H1 (cell line): Measurements from ENCODE around the gene UPK3BL2. TPM values are rescaled to one million over a fixed set of nuclear protein-coding genes. Genes with fewer than 3 reads are reported as not detected.
"Not testable (repeated sequence)": the region's sequence is repeated elsewhere in the genome, so short reads cannot be mapped to it uniquely, and the experiment has no call there.

Experiments used
- CTCF ChIA-PET: fragments of 300-600 bp; sonication (Branson Sonifier 250); formaldehyde crosslinking; loops from one replicate; lab custom pipeline; 2021; ENCODE audit not compliant: partially characterized antibody; lab: Charles Lee
- POLR2A ChIA-PET: fragments of 300-600 bp; sonication (Branson Sonifier 250); formaldehyde crosslinking; loops from one replicate; lab custom pipeline; 2021; ENCODE audit warnings: inconsistent platforms; ENCODE audit not compliant: partially characterized antibody; lab: Charles Lee
- DNase-seq, 2 experiments: peaks; one replicate each; pipeline versions ENCODE4 v3.0.0 to v3.0.0-alpha.2; 2010 to 2022; ENCODE audit warnings: low spot score in 2 of 2, low read depth in 1 of 2, mixed read lengths in 1 of 2
- FAIRE-seq: peaks from 2 replicates; lab custom pipeline; 2011; peaks lifted over from hg19 to GRCh38; lab: Jason Lieb, UNC
- H2AFZ ChIP-seq: 2 replicates; pipeline ENCODE4 v1.8.1; 2012; ENCODE audit warnings: low read length, inconsistent platforms
- H2AK5ac ChIP-seq: 2 replicates; pipeline ENCODE4 v1.6.1; 2013; ENCODE audit warnings: low read depth, low read length
- H2BK120ac ChIP-seq: replicated peaks from 2 replicates; pipeline ENCODE3; 2013; ENCODE audit warnings: low read depth, low read length, inconsistent platforms
- H2BK12ac ChIP-seq: 2 replicates; pipeline ENCODE4 v1.6.1; 2013; ENCODE audit warnings: low read depth, low read length
- H2BK15ac ChIP-seq: 2 replicates; pipeline ENCODE4 v1.6.1; 2013; ENCODE audit warnings: low read length
- H2BK20ac ChIP-seq: 2 replicates; pipeline ENCODE4 v1.6.1; 2013; ENCODE audit warnings: low read length
- H2BK5ac ChIP-seq: 2 replicates; pipeline ENCODE4 v1.6.1; 2013; ENCODE audit warnings: low read depth, low read length
- H3K14ac ChIP-seq: 2 replicates; pipeline ENCODE4 v1.6.1; 2013; ENCODE audit warnings: inconsistent platforms; ENCODE audit not compliant: insufficient read length
- H3K18ac ChIP-seq: 2 replicates; pipeline ENCODE4 v1.6.1; 2013; ENCODE audit warnings: low read length; ENCODE audit errors: extremely low read depth
- H3K23ac ChIP-seq: 2 replicates; pipeline ENCODE4 v1.6.1; 2013; ENCODE audit warnings: inconsistent platforms; ENCODE audit not compliant: insufficient read length
- H3K23me2 ChIP-seq: 2 replicates; pipeline ENCODE4 v1.6.1; 2013; ENCODE audit warnings: low read depth, low read length
- H3K27ac ChIP-seq: 2 replicates; pipeline ENCODE4 v1.6.1; 2011; ENCODE audit warnings: low read depth, low read length, inconsistent platforms
- H3K27me3 ChIP-seq, 4 experiments: replicated peaks in 1 of 4; 1 replicate in 1 of 4; 2 replicates in 3 of 4; pipeline versions ENCODE4 v1.6.1 to v1.8.1; 2011 to 2013; ENCODE audit warnings: low read length in 3 of 4, mild to moderate bottlenecking in 3 of 4, inconsistent platforms in 2 of 4, mixed read lengths in 2 of 4, moderate library complexity in 1 of 4; ENCODE audit not compliant: control insufficient read depth in 3 of 4, insufficient read depth in 3 of 4; ENCODE audit errors: extremely low read depth in 1 of 4
- H3K36me3 ChIP-seq, 4 experiments: 2 replicates each; pipeline versions ENCODE4 v1.6.1 to v1.8.1; 2011 to 2013; ENCODE audit warnings: mild to moderate bottlenecking in 4 of 4, low read length in 3 of 4, moderate library complexity in 2 of 4, control low read depth in 1 of 4, inconsistent platforms in 1 of 4; ENCODE audit not compliant: insufficient read depth in 4 of 4, control insufficient read depth in 2 of 4
- H3K4ac ChIP-seq: replicated peaks from 2 replicates; pipeline ENCODE3; 2013; ENCODE audit warnings: low read length, low read depth, mixed read lengths, inconsistent platforms; ENCODE audit not compliant: insufficient read length
- H3K4me1 ChIP-seq, 4 experiments: replicated peaks in 1 of 4; 1 replicate in 1 of 4; 2 replicates in 3 of 4; pipeline versions ENCODE4 v1.6.1 to v1.8.1; 2011 to 2013; ENCODE audit warnings: low read length in 3 of 4, inconsistent platforms in 2 of 4, mixed read lengths in 1 of 4; ENCODE audit not compliant: insufficient read depth in 4 of 4, control insufficient read depth in 3 of 4
- H3K4me2 ChIP-seq, 2 experiments: 2 replicates each; pipeline versions ENCODE4 v1.6.1 to v1.8.1; 2011 to 2013; ENCODE audit warnings: low read depth in 2 of 2, low read length in 2 of 2, control low read depth in 1 of 2, inconsistent platforms in 1 of 2, mild to moderate bottlenecking in 1 of 2; ENCODE audit not compliant: insufficient read depth in 1 of 2
- H3K4me3 ChIP-seq, 4 experiments: fragments of 200-600, 300-600 bp in 1 of 4; sonication (generic), shearing (Covaris generic), sonication (Bioruptor Twin) in 1 of 4; 2 replicates each; pipeline versions ENCODE4 v1.5.1 to v1.8.1; 2011 to 2016; ENCODE audit warnings: low read length in 4 of 4, low read depth in 3 of 4, control low read depth in 2 of 4, inconsistent platforms in 2 of 4, mild to moderate bottlenecking in 2 of 4, mixed read lengths in 1 of 4, moderate library complexity in 1 of 4; ENCODE audit not compliant: insufficient read depth in 2 of 4; ENCODE audit errors: extremely low read depth in 1 of 4
- H3K56ac ChIP-seq: replicated peaks from 2 replicates; pipeline ENCODE3; 2013; ENCODE audit warnings: low read depth, mild to moderate bottlenecking, mixed read lengths, low read length, inconsistent platforms; ENCODE audit not compliant: insufficient read length
- H3K79me1 ChIP-seq: 2 replicates; pipeline ENCODE4 v1.6.1; 2013; ENCODE audit warnings: low read depth, low read length, control low read depth
- H3K79me2 ChIP-seq, 2 experiments: 2 replicates each; pipeline versions ENCODE4 v1.6.1 to v1.8.1; 2012 to 2013; ENCODE audit warnings: low read length in 2 of 2, mild to moderate bottlenecking in 2 of 2, inconsistent platforms in 1 of 2; ENCODE audit not compliant: insufficient read depth in 2 of 2, control insufficient read depth in 1 of 2
- H3K9ac ChIP-seq, 4 experiments: replicated peaks in 1 of 4; 1 replicate in 1 of 4; 2 replicates in 3 of 4; pipeline versions ENCODE4 v1.6.1 to v1.8.1; 2011 to 2013; ENCODE audit warnings: low read depth in 3 of 4, low read length in 3 of 4, control low read depth in 2 of 4, mild to moderate bottlenecking in 2 of 4, moderate library complexity in 2 of 4, inconsistent platforms in 1 of 4; ENCODE audit errors: extremely low read depth in 1 of 4
- H3K9me3 ChIP-seq, 2 experiments: 2 replicates each; pipeline versions ENCODE4 v1.6.1 to v1.8.1; 2012 to 2013; ENCODE audit warnings: mild to moderate bottlenecking in 2 of 2, moderate library complexity in 2 of 2, control low read depth in 1 of 2, inconsistent platforms in 1 of 2, low read depth in 1 of 2, low read length in 1 of 2, mixed read lengths in 1 of 2; ENCODE audit not compliant: insufficient read depth in 2 of 2
- H4K20me1 ChIP-seq, 2 experiments: replicated peaks in 1 of 2; 2 replicates each; pipeline versions ENCODE3 to v1.8.1; 2011 to 2013; ENCODE audit warnings: inconsistent platforms in 2 of 2, low read length in 2 of 2, mild to moderate bottlenecking in 1 of 2; ENCODE audit not compliant: insufficient read depth in 2 of 2, control insufficient read depth in 1 of 2
- H4K5ac ChIP-seq: 2 replicates; pipeline ENCODE4 v1.6.1; 2013; ENCODE audit warnings: low read length, low read depth, mixed read lengths, inconsistent platforms; ENCODE audit not compliant: insufficient read length
- H4K8ac ChIP-seq: 2 replicates; pipeline ENCODE4 v1.8.0; 2013; ENCODE audit warnings: mild to moderate bottlenecking, moderate library complexity, low read length, inconsistent platforms; ENCODE audit not compliant: insufficient read depth; ENCODE audit errors: extremely low read depth
- H4K91ac ChIP-seq: replicated peaks from 2 replicates; pipeline ENCODE3; 2013; ENCODE audit warnings: low read length, mixed read lengths, inconsistent platforms; ENCODE audit not compliant: insufficient read length
- WGBS, 2 experiments: shearing (Covaris generic) in 1 of 2; methylation state at CpG; one replicate each; pipeline versions ENCODE4 v1.1.6 to v1.1.7; 2013 to 2015; ENCODE audit warnings: low lambda C conversion rate in 2 of 2, mixed read lengths in 2 of 2, inconsistent platforms in 1 of 2, low coverage in 1 of 2, missing lambda C conversion rate in 1 of 2; ENCODE audit not compliant: insufficient replicate concordance in 2 of 2, insufficient coverage in 1 of 2, insufficient read length in 1 of 2; ENCODE audit errors: extremely low coverage in 1 of 2, missing lambda C conversion rate in 1 of 2; 5-methylcytosine and 5-hydroxymethylcytosine counted together
- polyA plus RNA-seq, 7 experiments: library from polyadenylated mRNA; depleted of rRNA in 3 of 7; stranded (reverse) in 5 of 7; unstranded in 2 of 7; fragments of >200 nt in 5 of 7; fragments of 200-250 nt in 2 of 7; gene quantifications; 1 replicate in 5 of 7; 2 replicates in 1 of 7; 4 replicates in 1 of 7; pipeline versions ENCODE4 v1.2.1 to v1.2.3, GENCODE V29; 2011 to 2013; ENCODE audit warnings: missing spikeins in 2 of 7, mixed read lengths in 2 of 7
- total RNA-seq: library from RNA; stranded (reverse); fragmentation: NEBNext Ultra II Directional; extraction: Animal tissue kit (Norgen Biotek cat#: 25700); gene quantifications from 2 replicates; pipeline ENCODE4 v1.2.1, GENCODE V29; 2021

UPK3BL2 gene
- total and polyA plus RNA-seq, 2 of the 8 experiments (the other 6 are each of a cell fraction or from before 2014, with no cell fraction given), result 12.4 to 22.6 TPM

- H3K4me2 ChIP-seq, H3K36me3 ChIP-seq, H3K56ac ChIP-seq, H3K23ac ChIP-seq, H3K18ac ChIP-seq, CTCF ChIA-PET, DNase-seq, H4K5ac ChIP-seq, H4K20me1 ChIP-seq, H2AK5ac ChIP-seq, FAIRE-seq, H2BK5ac ChIP-seq, H2BK12ac ChIP-seq, POLR2A ChIA-PET, H4K8ac ChIP-seq, H3K14ac ChIP-seq, H3K79me1 ChIP-seq, H4K91ac ChIP-seq, H3K27ac ChIP-seq, H2BK15ac ChIP-seq, H2BK20ac ChIP-seq, H3K4me1 ChIP-seq, H3K23me2 ChIP-seq, H3K4me3 ChIP-seq, H2AFZ ChIP-seq, H2BK120ac ChIP-seq, H3K4ac ChIP-seq, H3K9ac ChIP-seq, H3K9me3 ChIP-seq, H3K27me3 ChIP-seq, H3K79me2 ChIP-seq: not testable (repeated sequence)
- WGBS, 2 experiments, result no CpG with 5 or more reads among the region's 33 CpGs
Observed at GRCh38 chr7:102493220-102493935, 50.1 kb downstream of the UPK3BL2 start.

DNA sequence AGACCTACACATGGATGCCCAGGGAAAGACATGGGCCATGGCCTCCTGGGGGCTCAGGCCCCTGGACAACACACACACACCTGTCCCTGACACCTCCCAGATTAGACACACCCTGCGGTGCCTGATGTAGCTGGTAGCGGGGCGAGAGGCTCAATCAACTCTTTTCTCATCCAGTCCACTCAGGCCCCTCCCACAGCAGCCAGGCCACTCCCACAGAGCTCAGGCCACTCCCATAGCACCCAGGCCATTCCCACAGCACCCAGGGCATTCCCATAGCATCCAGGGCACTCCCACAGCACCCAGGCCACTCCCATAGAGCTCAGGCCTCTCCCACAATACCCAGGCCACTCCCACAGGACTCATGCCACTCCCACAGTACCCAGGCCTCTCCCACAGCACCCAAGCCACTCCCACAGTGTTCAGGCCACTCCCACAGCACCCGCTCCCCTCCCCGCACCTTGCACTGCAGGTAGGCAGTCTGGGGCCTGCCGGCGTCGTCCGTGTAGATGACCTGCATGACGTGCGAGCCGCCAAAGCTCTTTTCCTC is 52.9 kb downstream of the UPK3BL2 start:
- POLR2A ChIA-PET, CTCF ChIA-PET, H3K9ac ChIP-seq: not testable (repeated sequence)

More for the DNA sequence above, 52.9 kb downstream of the UPK3BL2 start:
- H2BK120ac ChIP-seq, H3K4me3 ChIP-seq, H3K56ac ChIP-seq, H2AK5ac ChIP-seq, H3K79me1 ChIP-seq, H3K9me3 ChIP-seq, H2BK12ac ChIP-seq, H3K23me2 ChIP-seq, H4K91ac ChIP-seq, H3K4ac ChIP-seq, H3K27me3 ChIP-seq, H4K8ac ChIP-seq, H4K5ac ChIP-seq, H3K14ac ChIP-seq, H2AFZ ChIP-seq, H3K4me2 ChIP-seq, H3K36me3 ChIP-seq, H3K79me2 ChIP-seq, H3K23ac ChIP-seq, H3K27ac ChIP-seq, H3K4me1 ChIP-seq, H3K18ac ChIP-seq, H2BK20ac ChIP-seq, FAIRE-seq, H4K20me1 ChIP-seq, H2BK5ac ChIP-seq, H2BK15ac ChIP-seq: not testable (repeated sequence)
- WGBS, 2 experiments, result no CpG with 5 or more reads among the region's 12 CpGs
- peak in 1 of 2 experiments; percentile 100 for DNase-seq
